Measurements from ENCODE around the gene SLC25A5.

- TF ChIP-seq, protein P1, sequence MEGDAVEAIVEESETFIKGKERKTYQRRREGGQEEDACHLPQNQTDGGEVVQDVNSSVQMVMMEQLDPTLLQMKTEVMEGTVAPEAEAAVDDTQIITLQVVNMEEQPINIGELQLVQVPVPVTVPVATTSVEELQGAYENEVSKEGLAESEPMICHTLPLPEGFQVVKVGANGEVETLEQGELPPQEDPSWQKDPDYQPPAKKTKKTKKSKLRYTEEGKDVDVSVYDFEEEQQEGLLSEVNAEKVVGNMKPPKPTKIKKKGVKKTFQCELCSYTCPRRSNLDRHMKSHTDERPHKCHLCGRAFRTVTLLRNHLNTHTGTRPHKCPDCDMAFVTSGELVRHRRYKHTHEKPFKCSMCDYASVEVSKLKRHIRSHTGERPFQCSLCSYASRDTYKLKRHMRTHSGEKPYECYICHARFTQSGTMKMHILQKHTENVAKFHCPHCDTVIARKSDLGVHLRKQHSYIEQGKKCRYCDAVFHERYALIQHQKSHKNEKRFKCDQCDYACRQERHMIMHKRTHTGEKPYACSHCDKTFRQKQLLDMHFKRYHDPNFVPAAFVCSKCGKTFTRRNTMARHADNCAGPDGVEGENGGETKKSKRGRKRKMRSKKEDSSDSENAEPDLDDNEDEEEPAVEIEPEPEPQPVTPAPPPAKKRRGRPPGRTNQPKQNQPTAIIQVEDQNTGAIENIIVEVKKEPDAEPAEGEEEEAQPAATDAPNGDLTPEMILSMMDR (IDR thresholded peaks at IDR 0.05) = no peak
- TF ChIP-seq POLR2A (IDR thresholded peaks at IDR 0.05) = no peak
Observed at GRCh38 chrX:119467433-119467832, 811 bp upstream of the SLC25A5 start.
